Effector memory CD4-positive, alpha-beta T cell (primary cell): ENCODE measurements around the gene PRMT6.
"Not testable (repeated sequence)": the region's sequence is repeated elsewhere in the genome, so short reads cannot be mapped to it uniquely, and the experiment has no call there.

Source experiments
- DNase-seq, 3 donors: peaks; one replicate each; pipeline ENCODE4 v3.0.0-alpha.2; 2020
- H3K27ac ChIP-seq: 2 replicates; pipeline ENCODE4 v1.7.0; 2013; ENCODE audit warnings: mild to moderate bottlenecking, low read length, moderate library complexity; ENCODE audit not compliant: insufficient read depth, poor library complexity, severe bottlenecking
- H3K27me3 ChIP-seq: replicated peaks from 2 replicates; pipeline ENCODE4 v1.7.0; 2013; ENCODE audit warnings: mild to moderate bottlenecking, low read length; ENCODE audit not compliant: insufficient read depth, control insufficient read depth, poor library complexity, severe bottlenecking
- H3K36me3 ChIP-seq: 2 replicates; pipeline ENCODE4 v1.7.0; 2013; ENCODE audit warnings: mild to moderate bottlenecking, low read length, moderate library complexity; ENCODE audit not compliant: control insufficient read depth, insufficient read depth
- H3K4me1 ChIP-seq: 2 replicates; pipeline ENCODE4 v1.7.0; 2013; ENCODE audit warnings: low read length, mild to moderate bottlenecking; ENCODE audit not compliant: control insufficient read depth, insufficient read depth, poor library complexity, severe bottlenecking
- H3K4me3 ChIP-seq: 2 replicates; pipeline ENCODE4 v1.7.0; 2013; ENCODE audit warnings: low read length, low read depth, mild to moderate bottlenecking; ENCODE audit not compliant: insufficient read depth, poor library complexity, severe bottlenecking
- H3K9me3 ChIP-seq: 2 replicates; pipeline ENCODE4 v1.7.0; 2013; ENCODE audit warnings: mild to moderate bottlenecking, low read length, moderate library complexity; ENCODE audit not compliant: control insufficient read depth

The PRMT6 gene

GRCh38 chr1:107051266-107051665 is 5.2 kb upstream of the PRMT6 start:
- H3K36me3 ChIP-seq, result no peaks in the 10 kb centered on the region
- H3K4me3 ChIP-seq, result no peak overlapping the region
- H3K27me3 ChIP-seq, result no peaks in the 10 kb centered on the region
- no peak overlapping the region for H3K27ac ChIP-seq
- H3K4me1 ChIP-seq, result no peaks in the 10 kb centered on the region
- no peaks in the 10 kb centered on the region for H3K9me3 ChIP-seq
- DNase-seq, result no peak

- H3K9me3 ChIP-seq, H3K27me3 ChIP-seq, H3K4me1 ChIP-seq, DNase-seq, H3K36me3 ChIP-seq: not testable (repeated sequence)
- Histone ChIP-seq H3K27ac (peak overlapping the region; percentile 66), H3K4me3 (peak overlapping the region; percentile 99)
Observed at GRCh38 chr1:107055919-107056425, 502 bp upstream of the PRMT6 start.

GRCh38 chr1:107057197-107058133 is 991 bp downstream of the PRMT6 start:
- peak overlapping the region; percentile 99 for H3K4me3 ChIP-seq
- H3K9me3 ChIP-seq, result no peaks in the 10 kb centered on the region
- no peaks in the 10 kb centered on the region for H3K27me3 ChIP-seq
- peak in 1 of 3 donors; percentile 16 for DNase-seq
- H3K27ac ChIP-seq, result peak overlapping the region; percentile 66
- peaks cover 10% of the 10 kb centered on the region for H3K4me1 ChIP-seq
- no peaks in the 10 kb centered on the region for H3K36me3 ChIP-seq

- no peak for DNase-seq
Observed at GRCh38 chr1:107058245-107059032, 2.0 kb downstream of the PRMT6 start.

GRCh38 chr1:107061886-107062285 is 5.4 kb downstream of the PRMT6 start:
- no peak overlapping the region for H3K4me3 ChIP-seq
- H3K36me3 ChIP-seq, result no peaks in the 10 kb centered on the region
- DNase-seq, result no peak
- H3K4me1 ChIP-seq, result peaks cover 10% of the 10 kb centered on the region
- no peaks in the 10 kb centered on the region for H3K9me3 ChIP-seq
- H3K27ac ChIP-seq, result no peak overlapping the region
- no peaks in the 10 kb centered on the region for H3K27me3 ChIP-seq

More at GRCh38 chr1:107058245-107059032, 2.0 kb downstream of the PRMT6 start:
- H3K27me3 ChIP-seq, result no peaks in the 10 kb centered on the region
- no peaks in the 10 kb centered on the region for H3K36me3 ChIP-seq
- peak overlapping the region; percentile 1 for H3K4me3 ChIP-seq
- H3K9me3 ChIP-seq, result no peaks in the 10 kb centered on the region
- no peak overlapping the region for H3K27ac ChIP-seq
- H3K4me1 ChIP-seq, result peaks cover 10% of the 10 kb centered on the region

- Histone ChIP-seq H3K9me3 (no peaks in the 10 kb centered on the region), H3K27ac (no peak overlapping the region), H3K4me3 (no peak overlapping the region), H3K4me1 (no peaks in the 10 kb centered on the region), H3K27me3 (no peaks in the 10 kb centered on the region), H3K36me3 (no peaks in the 10 kb centered on the region)
- DNase-seq, result no peak
Observed at GRCh38 chr1:107073493-107073892, 17.0 kb downstream of the PRMT6 start.

GRCh38 chr1:107076841-107077240 is 20.4 kb downstream of the PRMT6 start:
- H3K27ac ChIP-seq, result no peak overlapping the region
- DNase-seq, result no peak
- no peaks in the 10 kb centered on the region for H3K27me3 ChIP-seq
- no peaks in the 10 kb centered on the region for H3K9me3 ChIP-seq
- no peaks in the 10 kb centered on the region for H3K4me1 ChIP-seq
- no peak overlapping the region for H3K4me3 ChIP-seq
- H3K36me3 ChIP-seq, result no peaks in the 10 kb centered on the region

- H3K4me1 ChIP-seq, result no peaks in the 10 kb centered on the region
- no peaks in the 10 kb centered on the region for H3K36me3 ChIP-seq
- no peak overlapping the region for H3K4me3 ChIP-seq
- H3K27ac ChIP-seq, result no peak overlapping the region
- H3K27me3 ChIP-seq, result no peaks in the 10 kb centered on the region
- DNase-seq, result no peak
- H3K9me3 ChIP-seq, result no peaks in the 10 kb centered on the region
Observed at GRCh38 chr1:107079249-107079648, 22.8 kb downstream of the PRMT6 start.

GRCh38 chr1:107081102-107081501 is 24.6 kb downstream of the PRMT6 start:
- Histone ChIP-seq H3K27ac (no peak overlapping the region), H3K36me3 (no peaks in the 10 kb centered on the region), H3K9me3 (no peaks in the 10 kb centered on the region), H3K4me1 (no peaks in the 10 kb centered on the region), H3K4me3 (no peak overlapping the region), H3K27me3 (no peaks in the 10 kb centered on the region)
- DNase-seq, result no peak

- no peak for DNase-seq
- Histone ChIP-seq H3K4me3 (no peak overlapping the region), H3K36me3 (no peaks in the 10 kb centered on the region), H3K27ac (no peak overlapping the region), H3K9me3 (no peaks in the 10 kb centered on the region), H3K4me1 (no peaks in the 10 kb centered on the region), H3K27me3 (no peaks in the 10 kb centered on the region)
Observed at GRCh38 chr1:107091418-107091817, 34.9 kb downstream of the PRMT6 start.
